HL-60/S4 treated with phorbol 12-myristate 13-acetate at 8.2 ng/mL for 4 days and 3 days (cell line): ENCODE measurements around the gene DYNLRB2.

Experiments used
- in situ Hi-C: fragments of 300-500 bp; cut with MboI; formaldehyde crosslinking; loops from 2 replicates; pipeline ENCODE4 v1.15.0; 2022; ENCODE audit warnings: low sequenced_read_pairs

DYNLRB2 gene

GRCh38 chr16:80540516-80541305, at the start of gene DYNLRB2:
DYNLRB2 (plus strand) TSS chr16:80540993; CDS start chr16:80541077, 84 bp downstream.
- in situ Hi-C loops, result no loop called here

GRCh38 chr16:80500116-80500859, 40.5 kb upstream of the DYNLRB2 start:
- in situ Hi-C loops, result no loop called here

- in situ Hi-C loops, result no loop called here
These were observed 39.8 kb upstream of the DYNLRB2 start for GRCh38 chr16:80500961-80501525.

- in situ Hi-C loops, result no loop called here
These were observed 37.7 kb upstream of the DYNLRB2 start for GRCh38 chr16:80503107-80503506.

GRCh38 chr16:80507538-80507937, 33.3 kb upstream of the DYNLRB2 start:
- in situ Hi-C loops, result no loop called here

- in situ Hi-C loops, result no loop called here
These were observed 30.9 kb upstream of the DYNLRB2 start for GRCh38 chr16:80509872-80510271.

- in situ Hi-C loops, result no loop called here
These were observed 28.8 kb upstream of the DYNLRB2 start for GRCh38 chr16:80511824-80512592.

- in situ Hi-C loops, result no loop called here
These were observed 28.3 kb upstream of the DYNLRB2 start for GRCh38 chr16:80512593-80512853.

GRCh38 chr16:80515374-80515773, 25.4 kb upstream of the DYNLRB2 start:
- in situ Hi-C loops, result no loop called here

- in situ Hi-C loops, result no loop called here
These were observed 22.9 kb upstream of the DYNLRB2 start for GRCh38 chr16:80517846-80518245.

- in situ Hi-C loops, result no loop called here
These were observed 22.4 kb upstream of the DYNLRB2 start for GRCh38 chr16:80518436-80518835.

- in situ Hi-C loops, result no loop called here
These were observed 21.6 kb upstream of the DYNLRB2 start for GRCh38 chr16:80519189-80519588.

- in situ Hi-C loops, result no loop called here
These were observed 15.4 kb upstream of the DYNLRB2 start for GRCh38 chr16:80525420-80525819.

- in situ Hi-C loops, result no loop called here
These were observed 14.3 kb upstream of the DYNLRB2 start for GRCh38 chr16:80526418-80527061.

- in situ Hi-C loops, result no loop called here
These were observed 13.5 kb upstream of the DYNLRB2 start for GRCh38 chr16:80527297-80527696.

GRCh38 chr16:80530479-80530878, 10.3 kb upstream of the DYNLRB2 start:
- in situ Hi-C loops, result no loop called here

- in situ Hi-C loops, result no loop called here
These were observed 4.6 kb upstream of the DYNLRB2 start for GRCh38 chr16:80536238-80536637.

GRCh38 chr16:80541306-80541694, 507 bp downstream of the DYNLRB2 start:
- in situ Hi-C loops, result no loop called here

GRCh38 chr16:80543162-80543561, 2.4 kb downstream of the DYNLRB2 start:
- in situ Hi-C loops, result no loop called here

GRCh38 chr16:80544326-80544725, 3.5 kb downstream of the DYNLRB2 start:
- in situ Hi-C loops, result no loop called here

- in situ Hi-C loops, result no loop called here
These were observed 5.5 kb downstream of the DYNLRB2 start for GRCh38 chr16:80546249-80546648.
